Motor neuron (in vitro differentiated cells): ENCODE measurements around the gene AP3B2. TPM values are rescaled to one million over a fixed set of nuclear protein-coding genes. Genes with fewer than 3 reads are reported as not detected.

Experiments
- ATAC-seq, 8 experiments: fragments of 200-7000 bp; cut with Tn5 transposase; replicated peaks in 6 of 8; 2 replicates each; pipeline ENCODE4 v1.8.0; 2021; ENCODE audit warnings: mild to moderate bottlenecking in 8 of 8, moderate library complexity in 8 of 8
- H3K27ac ChIP-seq, 2 donors: fragments of 250-450 bp; sonication (Bioruptor Pico); 2 replicates each; pipeline ENCODE4 v1.9.0; 2021; ENCODE audit warnings: antibody characterized with exemption in 2 of 2, mild to moderate bottlenecking in 2 of 2, moderate library complexity in 1 of 2
- H3K4me1 ChIP-seq, 2 donors: fragments of 250-450 bp; sonication (Bioruptor Pico); replicated peaks in 1 of 2; 2 replicates each; pipeline ENCODE4 v1.6.1; 2021; ENCODE audit warnings: antibody characterized with exemption in 2 of 2, mild to moderate bottlenecking in 2 of 2, moderate library complexity in 1 of 2
- H3K4me3 ChIP-seq, 5 donors: fragments of 250-450 bp; sonication (Bioruptor Pico); 2 replicates each; pipeline ENCODE4 v1.9.0; 2021; ENCODE audit warnings: antibody characterized with exemption in 5 of 5, mild to moderate bottlenecking in 5 of 5, moderate library complexity in 4 of 5
- WGBS, 10 experiments: fragments of 450-650 bp; shearing (Covaris generic); methylation state at CpG; one replicate each; pipeline ENCODE4 v1.0.0; 2022; 5-methylcytosine and 5-hydroxymethylcytosine counted together
- in situ Hi-C, 9 experiments: fragments of 400-800 bp; cut with MboI; loops; one replicate each; pipeline ENCODE4 v1.15.0; 2021; ENCODE audit warnings: low sequenced_read_pairs in 9 of 9, low pct_unique_long_range_greater_than_20kb in 2 of 9; ENCODE audit not compliant: unreplicated experiment in 9 of 9
- total RNA-seq, 8 experiments: library from RNA; unstranded; fragments of 300-600 nt; gene quantifications; 2 replicates each; pipeline versions ENCODE4 v1.2.3 to v1.2.4, GENCODE V29; 2022

Gene AP3B2
- total RNA-seq, 8 experiments from 2014 or later: 1.2 to 41.8 (median 22.1) TPM

GRCh38 chr15:82656641-82657266 is 52.9 kb downstream of the AP3B2 start:
- Histone ChIP-seq H3K27ac (no peak overlapping the region), H3K4me1 (no peaks in the 10 kb centered on the region), H3K4me3 (no peak overlapping the region)
- in situ Hi-C loops: no loop called here
- 33 to 100% (median 100%) methylated on average over 1 to 5 of the region's 7 CpGs; no CpG with 5 or more reads in 5 of the 10 experiments for WGBS, 10 experiments
- no peak for ATAC-seq

GRCh38 chr15:82655606-82656005 is 54.1 kb downstream of the AP3B2 start:
- in situ Hi-C loops: no loop called here
- no peaks in the 10 kb centered on the region for H3K4me1 ChIP-seq
- no peak for ATAC-seq
- WGBS, 10 experiments: 0 to 80% (median 61%) methylated on average over 1 to 3 of the region's 3 CpGs; no CpG with 5 or more reads in 5 of the 10 experiments
- H3K4me3 ChIP-seq: no peak overlapping the region
- H3K27ac ChIP-seq: no peak overlapping the region

GRCh38 chr15:82653483-82654168 is 56.0 kb downstream of the AP3B2 start:
- 28 to 88% (median 50%) methylated on average over 1 to 3 of the region's 3 CpGs; no CpG with 5 or more reads in 1 of the 10 experiments for WGBS, 10 experiments
- H3K27ac ChIP-seq: no peak overlapping the region
- in situ Hi-C loops: no loop called here
- no peak overlapping the region for H3K4me3 ChIP-seq
- peak in 5 of 8 experiments; percentile 42 to 79 (median 45) for ATAC-seq
- no peaks in the 10 kb centered on the region for H3K4me1 ChIP-seq

- no peak for ATAC-seq
- no peak overlapping the region for H3K27ac ChIP-seq
- in situ Hi-C loops: no loop called here
These were observed 58.0 kb downstream of the AP3B2 start for GRCh38 chr15:82651708-82652107.

GRCh38 chr15:82650046-82650670 is 59.5 kb downstream of the AP3B2 start:
- Histone ChIP-seq H3K4me1 (peaks cover 8 to 15% of the 10 kb centered on the region in 2 donors), H3K27ac (no peak overlapping the region), H3K4me3 (no peak overlapping the region)
- no peak for ATAC-seq
- in situ Hi-C loops: no loop called here

More at GRCh38 chr15:82651708-82652107, 58.0 kb downstream of the AP3B2 start:
- WGBS, 10 experiments: 40 to 86% (median 82%) methylated on average over 1 to 2 of the region's 2 CpGs; no CpG with 5 or more reads in 5 of the 10 experiments
- Histone ChIP-seq H3K4me3 (no peak overlapping the region), H3K4me1 (peaks cover 4 to 6% of the 10 kb centered on the region in 2 donors)

GRCh38 chr15:82649226-82649999 is 60.3 kb downstream of the AP3B2 start:
- in situ Hi-C loops: no loop called here
- H3K4me1 ChIP-seq: peaks cover 8 to 15% of the 10 kb centered on the region in 2 donors
- WGBS, 10 experiments: 48 to 85% (median 75%) methylated on average over 4 to 9 of the region's 11 CpGs; no CpG with 5 or more reads in 1 of the 10 experiments
- no peak for ATAC-seq
- H3K4me3 ChIP-seq: no peak overlapping the region
- no peak overlapping the region for H3K27ac ChIP-seq

GRCh38 chr15:82648257-82649103 is 61.2 kb downstream of the AP3B2 start:
- peak overlapping the region; percentile 37 to 58 (median 41) for H3K4me3 ChIP-seq
- in situ Hi-C loops: no loop called here
- ATAC-seq: peak in 6 of 8 experiments; percentile 25 to 40 (median 30)
- H3K27ac ChIP-seq: no peak overlapping the region
- H3K4me1 ChIP-seq: peaks cover 8 to 15% of the 10 kb centered on the region in 2 donors
- WGBS, 10 experiments: 4 to 83% (median 33%) methylated on average over 2 to 24 of the region's 41 CpGs; no CpG with 5 or more reads in 1 of the 10 experiments

GRCh38 chr15:82647835-82648256 is 61.8 kb downstream of the AP3B2 start:
- peak in 1 of 8 experiments; percentile 61 for ATAC-seq
- in situ Hi-C loops: no loop called here
- WGBS, 10 experiments: 0% methylated on average over 1 of the region's 49 CpGs; no CpG with 5 or more reads in 9 of the 10 experiments
- H3K27ac ChIP-seq: no peak overlapping the region
- H3K4me3 ChIP-seq: peak overlapping the region; percentile 37 to 58 (median 41)
- H3K4me1 ChIP-seq: peaks cover 8 to 15% of the 10 kb centered on the region in 2 donors

- Histone ChIP-seq H3K4me3 (peak within 1 kb of the TSS; percentile 37 to 58 (median 41)), H3K27ac (peak within 1 kb of the TSS in 1 of 2 donors; percentile 38), H3K4me1 (peaks cover 8 to 15% of the 10 kb centered on the region in 2 donors)
- no CpG with 5 or more reads among the region's 96 CpGs for WGBS, 10 experiments
- in situ Hi-C loops: no loop called here
- peak; percentile 80 to 85 (median 82) for ATAC-seq
These were observed 62.4 kb downstream of the AP3B2 start, which contains the start of gene CPEB1 for GRCh38 chr15:82647045-82647834. TSS of gene CPEB1 (minus strand) at chr15:82647363. CDS start at chr15:82628459, 18,904 bp downstream.

- Histone ChIP-seq H3K4me1 (peaks cover 8 to 15% of the 10 kb centered on the region in 2 donors), H3K27ac (no peak overlapping the region), H3K4me3 (peak overlapping the region in 4 of 5 donors; percentile 38 to 58 (median 42))
- in situ Hi-C loops: no loop called here
- WGBS, 10 experiments: 0 to 43% (median 10%) methylated on average over 1 to 7 of the region's 56 CpGs; no CpG with 5 or more reads in 5 of the 10 experiments
- peak in 7 of 8 experiments; percentile 4 to 33 (median 8) for ATAC-seq
These were observed 63.2 kb downstream of the AP3B2 start for GRCh38 chr15:82646250-82647044.
